ENCODE measurements around the gene CFAP251. TPM values are rescaled to one million over a fixed set of nuclear protein-coding genes. Genes with fewer than 3 reads are reported as not detected.

CFAP251 gene
- total RNA-seq, 1 experiment from 2014 or later = 17.9 TPM

DNA sequence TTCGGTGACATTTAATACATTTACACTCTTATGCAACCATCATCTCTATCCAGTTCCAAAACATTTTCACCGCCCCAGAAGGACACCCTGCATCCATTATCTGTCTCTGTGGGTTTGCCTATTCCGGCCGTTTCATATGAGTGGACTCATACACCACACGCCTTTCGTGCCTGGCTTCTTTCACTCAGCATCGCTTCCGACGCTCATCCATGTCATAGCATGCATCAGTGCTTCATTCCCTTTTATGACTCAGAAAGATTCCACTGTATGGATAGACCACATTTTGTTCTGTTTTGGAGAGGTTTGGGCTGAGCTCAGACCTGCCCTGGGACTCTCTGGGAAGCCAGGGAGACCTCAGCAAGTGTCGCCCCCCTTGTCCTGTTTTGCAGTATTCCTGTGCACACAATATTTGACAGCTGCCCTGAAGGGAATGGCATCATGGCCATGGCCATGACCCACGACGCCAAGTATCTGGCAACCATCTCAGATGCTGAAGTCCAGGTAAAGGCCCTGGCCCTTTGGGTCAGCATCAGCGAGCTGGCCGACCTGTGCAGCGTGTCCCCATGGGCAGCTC lies 23.8 kb downstream of the CFAP251 start:
- H4K20me1 ChIP-seq (ENCODE audit: insufficient read depth, low read depth, low read length) = no peaks in the 10 kb centered on the region
- H2AFZ ChIP-seq (ENCODE audit: low read length) = no peak overlapping the region
- no peaks in the 10 kb centered on the region for H3K27me3 ChIP-seq (ENCODE audit: low read length)
- H3K36me3 ChIP-seq (ENCODE audit: insufficient read depth, low read length) = peaks cover 29% of the 10 kb centered on the region
- no peak for DNase-seq
- no peaks in the 10 kb centered on the region for H3K9me3 ChIP-seq (ENCODE audit: low read length)
- H3K4me1 ChIP-seq (ENCODE audit: low read length) = peaks cover 28% of the 10 kb centered on the region
- H3K4me2 ChIP-seq (ENCODE audit: low read depth, low read length, poor library complexity, severe bottlenecking) = no peak overlapping the region
- H3K9ac ChIP-seq (ENCODE audit: low read length) = no peak overlapping the region
- H3K79me2 ChIP-seq (ENCODE audit: low read length) = no peaks in the 10 kb centered on the region
- no peak overlapping the region for H3K4me3 ChIP-seq (ENCODE audit: low read length)
- H3K9me2 ChIP-seq (replicated peaks; ENCODE audit: insufficient read depth, low read length) = no peaks in the 10 kb centered on the region
- H3K27ac ChIP-seq (ENCODE audit: low read length) = no peak overlapping the region

DNA sequence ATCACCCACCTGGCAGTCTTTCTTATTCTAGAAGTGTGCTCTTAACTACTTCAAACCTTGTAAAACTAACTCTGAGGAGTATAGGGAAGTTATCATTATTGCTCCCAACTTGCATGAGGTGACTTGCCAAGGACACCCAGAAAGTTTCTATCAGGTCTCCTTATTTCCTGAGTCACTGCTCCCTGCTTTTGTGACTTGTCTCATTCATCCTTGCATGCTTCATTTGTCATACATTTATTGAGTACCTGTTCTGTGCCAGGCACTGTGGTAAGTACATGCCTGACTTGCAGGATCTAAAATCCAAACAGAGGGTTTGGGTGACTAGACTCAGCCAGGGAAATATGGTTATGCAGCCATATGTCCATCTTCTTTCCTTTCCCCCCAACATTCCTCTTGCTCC lies 25.5 kb downstream of the CFAP251 start:
- H3K4me1 ChIP-seq (ENCODE audit: low read length) = peaks cover 25% of the 10 kb centered on the region
- no peaks in the 10 kb centered on the region for H3K9me2 ChIP-seq (replicated peaks; ENCODE audit: insufficient read depth, low read length)
- no peak overlapping the region for H3K4me3 ChIP-seq (ENCODE audit: low read length)
- no peak for DNase-seq
- H3K9me3 ChIP-seq (ENCODE audit: low read length) = no peaks in the 10 kb centered on the region
- H2AFZ ChIP-seq (ENCODE audit: low read length) = no peak overlapping the region
- H3K27me3 ChIP-seq (ENCODE audit: low read length) = no peaks in the 10 kb centered on the region
- H3K9ac ChIP-seq (ENCODE audit: low read length) = no peak overlapping the region
- H3K27ac ChIP-seq (ENCODE audit: low read length) = peak overlapping the region; percentile 53
- no peaks in the 10 kb centered on the region for H3K79me2 ChIP-seq (ENCODE audit: low read length)
- no peaks in the 10 kb centered on the region for H4K20me1 ChIP-seq (ENCODE audit: insufficient read depth, low read depth, low read length)
- no peak overlapping the region for H3K4me2 ChIP-seq (ENCODE audit: low read depth, low read length, poor library complexity, severe bottlenecking)
- H3K36me3 ChIP-seq (ENCODE audit: insufficient read depth, low read length) = peaks cover 19% of the 10 kb centered on the region; the same call in 1 of the 2 replicates

DNA sequence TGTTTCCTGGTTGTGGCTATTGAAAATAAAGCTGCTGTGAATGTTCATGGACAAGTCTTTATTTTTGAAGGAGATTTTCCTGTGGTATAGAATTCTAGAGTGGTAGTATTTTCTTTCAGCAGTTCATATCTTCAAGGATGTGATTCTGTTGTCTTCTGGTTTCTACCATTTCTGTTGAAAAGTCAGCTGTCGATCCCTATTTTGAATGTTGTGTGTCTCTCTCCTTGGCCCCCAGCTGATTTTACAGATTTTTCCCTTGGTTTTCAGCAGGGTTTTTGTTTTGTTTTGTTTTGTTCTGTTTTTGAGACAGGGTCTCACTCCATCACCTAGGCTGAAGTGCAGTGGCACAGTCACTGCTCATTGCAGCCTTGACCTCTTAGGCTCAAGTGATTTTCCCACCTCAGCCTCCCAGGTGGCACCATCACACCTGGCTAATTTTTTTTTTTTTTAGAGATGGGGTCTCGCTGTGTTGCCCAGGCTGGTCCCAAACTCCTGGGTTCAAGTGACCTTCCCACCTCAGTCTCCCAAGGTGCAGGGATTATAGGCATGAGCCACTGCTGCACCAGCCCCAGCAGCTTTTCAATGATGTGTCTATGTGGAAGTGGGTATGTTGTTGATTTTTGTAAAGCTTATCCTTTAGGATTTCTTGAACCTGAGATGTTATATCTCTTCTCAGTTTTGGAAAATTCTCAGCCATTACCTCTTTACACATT lies 28.1 kb downstream of the CFAP251 start:
- Histone ChIP-seq H3K9me2 (replicated peaks; ENCODE audit: insufficient read depth, low read length) (no peaks in the 10 kb centered on the region), H3K27me3 (ENCODE audit: low read length) (no peaks in the 10 kb centered on the region), H3K9me3 (ENCODE audit: low read length) (no peaks in the 10 kb centered on the region), H3K79me2 (ENCODE audit: low read length) (no peaks in the 10 kb centered on the region), H3K9ac (ENCODE audit: low read length) (no peak overlapping the region), H3K4me3 (ENCODE audit: low read length) (no peak overlapping the region), H3K27ac (ENCODE audit: low read length) (no peak overlapping the region), H3K4me2 (ENCODE audit: low read depth, low read length, poor library complexity, severe bottlenecking) (no peak overlapping the region), H4K20me1 (ENCODE audit: insufficient read depth, low read depth, low read length) (no peaks in the 10 kb centered on the region), H3K36me3 (ENCODE audit: insufficient read depth, low read length) (peaks cover 11% of the 10 kb centered on the region; the same call in 1 of the 2 replicates), H3K4me1 (ENCODE audit: low read length) (peaks cover 27% of the 10 kb centered on the region), H2AFZ (ENCODE audit: low read length) (no peak overlapping the region)
- DNase-seq = no peak

DNA sequence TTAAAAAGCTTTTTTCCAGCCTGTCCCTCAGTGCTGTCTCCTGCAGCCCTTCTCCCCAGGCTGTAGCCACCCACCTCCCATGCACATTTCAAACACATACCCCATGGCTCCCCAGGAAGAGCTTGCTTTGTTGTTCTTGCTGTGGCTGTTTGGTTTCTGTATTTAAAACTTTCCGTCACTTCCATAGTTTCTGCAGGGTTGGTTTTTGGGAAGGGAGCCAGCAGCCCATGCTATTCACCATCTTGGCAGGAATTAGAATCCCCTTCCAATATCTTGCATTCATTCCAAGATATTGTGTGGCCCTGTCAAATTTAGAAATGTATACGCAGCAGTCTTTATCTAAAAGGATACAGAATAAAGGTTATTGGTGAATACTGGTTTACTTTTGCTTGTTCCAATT lies 29.6 kb downstream of the CFAP251 start:
- Histone ChIP-seq H3K9me2 (replicated peaks; ENCODE audit: insufficient read depth, low read length) (no peaks in the 10 kb centered on the region), H3K36me3 (ENCODE audit: insufficient read depth, low read length) (peaks cover 12% of the 10 kb centered on the region; the same call in 1 of the 2 replicates), H3K79me2 (ENCODE audit: low read length) (no peaks in the 10 kb centered on the region), H3K27me3 (ENCODE audit: low read length) (no peaks in the 10 kb centered on the region), H3K4me2 (ENCODE audit: low read depth, low read length, poor library complexity, severe bottlenecking) (no peak overlapping the region), H2AFZ (ENCODE audit: low read length) (no peak overlapping the region), H3K4me3 (ENCODE audit: low read length) (no peak overlapping the region), H3K9ac (ENCODE audit: low read length) (no peak overlapping the region), H3K27ac (ENCODE audit: low read length) (peak overlapping the region; percentile 43; the same call in 1 of the 2 replicates), H3K9me3 (ENCODE audit: low read length) (no peaks in the 10 kb centered on the region), H3K4me1 (ENCODE audit: low read length) (peaks cover 33% of the 10 kb centered on the region), H4K20me1 (ENCODE audit: insufficient read depth, low read depth, low read length) (no peaks in the 10 kb centered on the region)
- no peak for DNase-seq

DNA sequence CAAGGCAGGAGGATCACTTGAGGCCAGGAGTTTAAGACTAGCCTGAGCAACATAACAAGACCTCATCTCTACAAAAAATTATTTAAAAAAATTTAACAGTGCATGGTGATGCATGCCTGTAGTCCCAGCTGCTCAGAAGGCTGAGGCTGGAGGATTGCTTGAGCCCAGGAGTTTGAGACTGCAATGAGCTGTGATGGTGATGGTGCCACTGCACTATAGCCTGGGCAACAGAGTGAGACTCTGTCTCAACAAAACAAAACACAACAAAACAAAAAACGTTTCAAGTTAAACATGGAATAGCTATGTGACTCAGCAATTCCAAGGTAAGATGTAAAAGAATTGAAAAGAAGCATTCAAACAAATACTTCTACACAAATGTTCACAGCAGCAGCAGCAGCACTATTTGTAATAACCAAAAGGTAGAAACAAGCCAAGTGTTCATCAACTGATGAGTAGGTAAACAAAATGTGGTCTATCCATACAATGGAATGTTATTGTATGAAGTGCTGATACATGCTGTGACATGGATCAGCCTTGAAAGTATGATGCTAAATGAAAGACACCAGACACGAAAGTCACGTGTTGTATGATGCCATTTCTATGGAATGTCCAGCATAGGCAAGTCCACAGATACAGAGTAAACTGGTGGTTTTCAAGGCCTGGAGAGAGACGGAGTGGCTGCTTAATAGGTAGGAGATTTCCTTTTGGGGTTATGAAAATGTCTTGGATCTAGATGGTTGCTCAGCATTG lies 31.4 kb downstream of the CFAP251 start:
- no peaks in the 10 kb centered on the region for H3K79me2 ChIP-seq (ENCODE audit: low read length)
- no peaks in the 10 kb centered on the region for H3K9me2 ChIP-seq (replicated peaks; ENCODE audit: insufficient read depth, low read length)
- H3K9ac ChIP-seq (ENCODE audit: low read length) = no peak overlapping the region
- no peak for DNase-seq
- H3K27ac ChIP-seq (ENCODE audit: low read length) = peak overlapping the region; percentile 64
- no peak overlapping the region for H3K4me2 ChIP-seq (ENCODE audit: low read depth, low read length, poor library complexity, severe bottlenecking)
- no peaks in the 10 kb centered on the region for H4K20me1 ChIP-seq (ENCODE audit: insufficient read depth, low read depth, low read length)
- peaks cover 21% of the 10 kb centered on the region for H3K36me3 ChIP-seq (ENCODE audit: insufficient read depth, low read length)
- H3K4me1 ChIP-seq (ENCODE audit: low read length) = peaks cover 30% of the 10 kb centered on the region
- 0 out of 2 replicates have a peak overlapping the region, but pooled peaks have one; percentile 8 for H2AFZ ChIP-seq (ENCODE audit: low read length)
- H3K27me3 ChIP-seq (ENCODE audit: low read length) = no peaks in the 10 kb centered on the region
- 0 out of 2 replicates have a peak, but pooled peaks cover 3% of the 10 kb centered on the region for H3K9me3 ChIP-seq (ENCODE audit: low read length)
- H3K4me3 ChIP-seq (ENCODE audit: low read length) = no peak overlapping the region

DNA sequence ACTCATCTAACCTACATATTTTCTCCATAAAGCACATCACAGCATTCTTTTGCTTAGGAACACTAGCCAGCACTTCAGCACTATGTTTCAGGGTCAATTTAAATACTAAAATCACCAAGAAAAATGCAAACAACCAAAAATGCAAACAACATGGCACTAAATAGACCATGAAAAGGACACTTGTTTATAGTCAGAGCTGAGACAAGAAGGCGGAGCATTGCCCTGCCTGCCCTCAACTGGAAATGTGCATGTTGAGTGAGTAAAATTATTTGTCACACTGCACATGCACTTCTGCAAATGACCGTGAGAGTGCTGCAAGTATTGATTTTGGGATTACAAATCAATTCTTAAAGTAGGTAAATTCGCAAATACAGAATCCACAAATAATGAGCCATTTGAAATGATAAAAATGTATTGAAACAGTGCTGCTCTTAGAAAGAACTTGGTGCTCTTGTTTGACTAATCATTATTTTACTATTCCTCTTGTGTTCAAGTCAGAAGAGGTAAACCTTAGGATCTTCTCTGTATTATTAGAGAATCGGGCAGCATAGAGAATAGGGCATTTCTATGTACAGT lies 34.8 kb downstream of the CFAP251 start:
- Histone ChIP-seq H3K9me3 (ENCODE audit: low read length) (0 out of 2 replicates have a peak, but pooled peaks cover 3% of the 10 kb centered on the region), H4K20me1 (ENCODE audit: insufficient read depth, low read depth, low read length) (no peaks in the 10 kb centered on the region), H3K27ac (ENCODE audit: low read length) (peak overlapping the region; percentile 97), H3K36me3 (ENCODE audit: insufficient read depth, low read length) (peaks cover 16% of the 10 kb centered on the region), H3K79me2 (ENCODE audit: low read length) (no peaks in the 10 kb centered on the region), H3K4me2 (ENCODE audit: low read depth, low read length, poor library complexity, severe bottlenecking) (no peak overlapping the region), H2AFZ (ENCODE audit: low read length) (no peak overlapping the region), H3K4me3 (ENCODE audit: low read length) (no peak overlapping the region), H3K9me2 (replicated peaks; ENCODE audit: insufficient read depth, low read length) (no peaks in the 10 kb centered on the region), H3K4me1 (ENCODE audit: low read length) (peaks cover 64% of the 10 kb centered on the region), H3K9ac (ENCODE audit: low read length) (no peak overlapping the region), H3K27me3 (ENCODE audit: low read length) (no peaks in the 10 kb centered on the region)
- peak; percentile 53 for DNase-seq

DNA sequence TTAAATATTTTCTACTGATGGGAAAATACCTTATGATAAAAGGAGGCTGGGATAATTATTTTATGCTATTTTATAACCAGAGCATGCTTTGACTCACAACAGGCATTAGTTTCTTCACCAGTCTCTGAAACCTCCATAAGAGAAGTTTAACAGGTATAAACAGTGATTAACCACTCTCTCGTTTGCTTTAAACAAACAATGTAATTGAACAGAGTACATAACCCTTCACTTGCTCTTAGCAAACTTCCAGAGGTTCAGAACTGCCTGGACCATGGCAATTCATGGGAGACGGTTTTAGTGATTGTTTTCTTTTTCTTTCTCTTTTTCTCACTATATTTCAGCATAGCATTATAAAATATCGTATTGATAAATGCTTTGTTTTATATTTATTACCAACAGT lies 35.3 kb downstream of the CFAP251 start:
- Histone ChIP-seq H3K4me3 (ENCODE audit: low read length) (no peak overlapping the region), H3K4me1 (ENCODE audit: low read length) (peaks cover 69% of the 10 kb centered on the region), H2AFZ (ENCODE audit: low read length) (no peak overlapping the region), H4K20me1 (ENCODE audit: insufficient read depth, low read depth, low read length) (no peaks in the 10 kb centered on the region), H3K27me3 (ENCODE audit: low read length) (no peaks in the 10 kb centered on the region), H3K79me2 (ENCODE audit: low read length) (no peaks in the 10 kb centered on the region; the same call in 1 of the 2 replicates), H3K9me2 (replicated peaks; ENCODE audit: insufficient read depth, low read length) (no peaks in the 10 kb centered on the region), H3K36me3 (ENCODE audit: insufficient read depth, low read length) (peaks cover 20% of the 10 kb centered on the region), H3K4me2 (ENCODE audit: low read depth, low read length, poor library complexity, severe bottlenecking) (no peak overlapping the region), H3K27ac (ENCODE audit: low read length) (peak overlapping the region; percentile 97), H3K9ac (ENCODE audit: low read length) (no peak overlapping the region), H3K9me3 (ENCODE audit: low read length) (0 out of 2 replicates have a peak, but pooled peaks cover 3% of the 10 kb centered on the region)
- DNase-seq = no peak
